ENCODE results near the gene HPD.
A peak's percentile ranks its signal among the peaks of the same experiment; 100 is the strongest.
"Not testable (repeated sequence)": the region's sequence is repeated elsewhere in the genome, so short reads cannot be mapped to it uniquely, and the experiment has no call there.

HPD gene

GRCh38 chr12:121885129-121885528 lies 26.5 kb upstream of the HPD start:
- not testable (repeated sequence) for H3K79me1 ChIP-seq (ENCODE audit: low read depth, low read length); DNase-seq (ENCODE audit: low spot score); H3K36me3 ChIP-seq (replicated peaks in 1 of 2; ENCODE audit: control insufficient read depth in 2 of 2, insufficient read depth in 2 of 2, low read length in 2 of 2); H3K18ac ChIP-seq (ENCODE audit: low read length); H3K4me3 ChIP-seq (ENCODE audit: low read length in 2 of 2); H2AFZ ChIP-seq (ENCODE audit: low read length); H3K23ac ChIP-seq (ENCODE audit: low read depth, low read length, poor library complexity); H3K14ac ChIP-seq (ENCODE audit: low read length); H2BK15ac ChIP-seq (ENCODE audit: low read length); H3K27ac ChIP-seq (replicated peaks; ENCODE audit: low read length); H2AK5ac ChIP-seq (ENCODE audit: low read depth, low read length); H3K27me3 ChIP-seq (ENCODE audit: control insufficient read depth in 3 of 3, insufficient read depth in 3 of 3, low read depth in 1 of 3, low read length in 3 of 3); H3K9me3 ChIP-seq (replicated peaks in 1 of 2; ENCODE audit: control insufficient read depth in 2 of 2, insufficient read depth in 1 of 2, low read depth in 1 of 2, low read length in 2 of 2); H3K4ac ChIP-seq (ENCODE audit: low read length); H3K4me2 ChIP-seq (ENCODE audit: insufficient read depth, low read length, poor library complexity, severe bottlenecking); H2BK5ac ChIP-seq (ENCODE audit: low read length); H3K4me1 ChIP-seq (ENCODE audit: control insufficient read depth in 2 of 2, insufficient read depth in 1 of 2, low read depth in 1 of 2, low read length in 2 of 2); H2BK120ac ChIP-seq (ENCODE audit: low read depth, low read length); H3K9ac ChIP-seq (ENCODE audit: low read depth, low read length, poor library complexity); H2BK12ac ChIP-seq (ENCODE audit: low read length); H4K8ac ChIP-seq (ENCODE audit: low read depth, low read length); H4K91ac ChIP-seq (ENCODE audit: low read depth, low read length, poor library complexity)
- no CpG with 5 or more reads among the region's 11 CpGs for WGBS, 2 donors (ENCODE audit: extremely low coverage in 2 of 2, insufficient read length in 2 of 2, insufficient replicate concordance in 1 of 2)

- Histone ChIP-seq H3K9me3 (replicated peaks in 1 of 2; ENCODE audit: control insufficient read depth in 2 of 2, insufficient read depth in 1 of 2, low read depth in 1 of 2, low read length in 2 of 2) (no peaks in the 10 kb centered on the region), H3K4me3 (ENCODE audit: low read length in 2 of 2) (no peak overlapping the region), H3K9ac (ENCODE audit: low read depth, low read length, poor library complexity) (no peak overlapping the region), H2BK5ac (ENCODE audit: low read length) (no peak overlapping the region), H3K36me3 (replicated peaks in 1 of 2; ENCODE audit: control insufficient read depth in 2 of 2, insufficient read depth in 2 of 2, low read length in 2 of 2) (no peaks in the 10 kb centered on the region), H3K18ac (ENCODE audit: low read length) (peak overlapping the region; percentile 35), H2BK15ac (ENCODE audit: low read length) (no peak overlapping the region), H3K4ac (ENCODE audit: low read length) (no peak overlapping the region), H2AFZ (ENCODE audit: low read length) (no peak overlapping the region), H2BK120ac (ENCODE audit: low read depth, low read length) (no peak overlapping the region), H2AK5ac (ENCODE audit: low read depth, low read length) (no peak overlapping the region), H2BK12ac (ENCODE audit: low read length) (no peak overlapping the region), H3K27me3 (ENCODE audit: control insufficient read depth in 3 of 3, insufficient read depth in 3 of 3, low read depth in 1 of 3, low read length in 3 of 3) (no peaks in the 10 kb centered on the region), H3K79me1 (ENCODE audit: low read depth, low read length) (no peaks in the 10 kb centered on the region), H4K8ac (ENCODE audit: low read depth, low read length) (peak overlapping the region; percentile 92), H4K91ac (ENCODE audit: low read depth, low read length, poor library complexity) (no peak overlapping the region), H3K4me1 (ENCODE audit: control insufficient read depth in 2 of 2, insufficient read depth in 1 of 2, low read depth in 1 of 2, low read length in 2 of 2) (peaks cover 0 to 7% of the 10 kb centered on the region in 2 donors), H3K14ac (ENCODE audit: low read length) (no peak overlapping the region), H3K4me2 (ENCODE audit: insufficient read depth, low read length, poor library complexity, severe bottlenecking) (no peak overlapping the region), H3K23ac (ENCODE audit: low read depth, low read length, poor library complexity) (no peak overlapping the region), H3K27ac (replicated peaks; ENCODE audit: low read length) (peak overlapping the region; percentile 49)
- DNase-seq (ENCODE audit: low spot score) = no peak
- WGBS, 2 donors (ENCODE audit: extremely low coverage in 2 of 2, insufficient read length in 2 of 2, insufficient replicate concordance in 1 of 2) = no CpG with 5 or more reads among the region's 4 CpGs
Measured at GRCh38 chr12:121883315-121883660, 24.6 kb upstream of the HPD start.

- not testable (repeated sequence) for DNase-seq (ENCODE audit: low spot score); H3K4ac ChIP-seq (ENCODE audit: low read length); H2BK120ac ChIP-seq (ENCODE audit: low read depth, low read length); H2AFZ ChIP-seq (ENCODE audit: low read length); H3K27me3 ChIP-seq (ENCODE audit: control insufficient read depth in 3 of 3, insufficient read depth in 3 of 3, low read depth in 1 of 3, low read length in 3 of 3); H4K91ac ChIP-seq (ENCODE audit: low read depth, low read length, poor library complexity); H3K4me1 ChIP-seq (ENCODE audit: control insufficient read depth in 2 of 2, insufficient read depth in 1 of 2, low read depth in 1 of 2, low read length in 2 of 2); H3K79me1 ChIP-seq (ENCODE audit: low read depth, low read length); H2AK5ac ChIP-seq (ENCODE audit: low read depth, low read length); H2BK15ac ChIP-seq (ENCODE audit: low read length); H3K23ac ChIP-seq (ENCODE audit: low read depth, low read length, poor library complexity); H3K27ac ChIP-seq (replicated peaks; ENCODE audit: low read length); H4K8ac ChIP-seq (ENCODE audit: low read depth, low read length); H3K9me3 ChIP-seq (replicated peaks in 1 of 2; ENCODE audit: control insufficient read depth in 2 of 2, insufficient read depth in 1 of 2, low read depth in 1 of 2, low read length in 2 of 2); H3K9ac ChIP-seq (ENCODE audit: low read depth, low read length, poor library complexity); H3K4me2 ChIP-seq (ENCODE audit: insufficient read depth, low read length, poor library complexity, severe bottlenecking); H3K36me3 ChIP-seq (replicated peaks in 1 of 2; ENCODE audit: control insufficient read depth in 2 of 2, insufficient read depth in 2 of 2, low read length in 2 of 2); H3K4me3 ChIP-seq (ENCODE audit: low read length in 2 of 2); H2BK5ac ChIP-seq (ENCODE audit: low read length); H2BK12ac ChIP-seq (ENCODE audit: low read length); H3K18ac ChIP-seq (ENCODE audit: low read length); H3K14ac ChIP-seq (ENCODE audit: low read length)
- no CpG with 5 or more reads among the region's 8 CpGs for WGBS, 2 donors (ENCODE audit: extremely low coverage in 2 of 2, insufficient read length in 2 of 2, insufficient replicate concordance in 1 of 2)
Measured at GRCh38 chr12:121876080-121876447, 17.4 kb upstream of the HPD start.

GRCh38 chr12:121875582-121875981 lies 16.9 kb upstream of the HPD start:
- Histone ChIP-seq H2BK12ac (ENCODE audit: low read length) (no peak overlapping the region), H4K91ac (ENCODE audit: low read depth, low read length, poor library complexity) (no peak overlapping the region), H3K4me3 (ENCODE audit: low read length in 2 of 2) (no peak overlapping the region), H3K79me1 (ENCODE audit: low read depth, low read length) (no peaks in the 10 kb centered on the region), H2BK120ac (ENCODE audit: low read depth, low read length) (no peak overlapping the region), H3K18ac (ENCODE audit: low read length) (no peak overlapping the region), H3K23ac (ENCODE audit: low read depth, low read length, poor library complexity) (no peak overlapping the region), H3K27me3 (ENCODE audit: control insufficient read depth in 3 of 3, insufficient read depth in 3 of 3, low read depth in 1 of 3, low read length in 3 of 3) (no peaks in the 10 kb centered on the region), H2AFZ (ENCODE audit: low read length) (no peak overlapping the region), H3K9me3 (replicated peaks in 1 of 2; ENCODE audit: control insufficient read depth in 2 of 2, insufficient read depth in 1 of 2, low read depth in 1 of 2, low read length in 2 of 2) (peaks cover 0 to 2% of the 10 kb centered on the region in 2 donors), H3K4me2 (ENCODE audit: insufficient read depth, low read length, poor library complexity, severe bottlenecking) (no peak overlapping the region), H3K4ac (ENCODE audit: low read length) (no peak overlapping the region), H2AK5ac (ENCODE audit: low read depth, low read length) (no peak overlapping the region), H2BK15ac (ENCODE audit: low read length) (no peak overlapping the region), H3K4me1 (ENCODE audit: control insufficient read depth in 2 of 2, insufficient read depth in 1 of 2, low read depth in 1 of 2, low read length in 2 of 2) (no peaks in the 10 kb centered on the region), H3K36me3 (replicated peaks in 1 of 2; ENCODE audit: control insufficient read depth in 2 of 2, insufficient read depth in 2 of 2, low read length in 2 of 2) (no peaks in the 10 kb centered on the region), H2BK5ac (ENCODE audit: low read length) (no peak overlapping the region), H3K9ac (ENCODE audit: low read depth, low read length, poor library complexity) (no peak overlapping the region), H3K27ac (replicated peaks; ENCODE audit: low read length) (no peak overlapping the region), H3K14ac (ENCODE audit: low read length) (no peak overlapping the region), H4K8ac (ENCODE audit: low read depth, low read length) (no peak overlapping the region)
- WGBS, 2 donors (ENCODE audit: extremely low coverage in 2 of 2, insufficient read length in 2 of 2, insufficient replicate concordance in 1 of 2) = no CpG with 5 or more reads among the region's 6 CpGs
- no peak for DNase-seq (ENCODE audit: low spot score)
